GM19395 (cell line): ENCODE data around the gene TMEM132A.

Experiments used
- ATAC-seq: cut with Tn5 transposase; IDR thresholded peaks from one replicate; pipeline ENCODE4 v1.9.1; 2021; ENCODE audit warnings: mild to moderate bottlenecking, moderate library complexity; ENCODE audit not compliant: unreplicated experiment

Gene TMEM132A

DNA sequence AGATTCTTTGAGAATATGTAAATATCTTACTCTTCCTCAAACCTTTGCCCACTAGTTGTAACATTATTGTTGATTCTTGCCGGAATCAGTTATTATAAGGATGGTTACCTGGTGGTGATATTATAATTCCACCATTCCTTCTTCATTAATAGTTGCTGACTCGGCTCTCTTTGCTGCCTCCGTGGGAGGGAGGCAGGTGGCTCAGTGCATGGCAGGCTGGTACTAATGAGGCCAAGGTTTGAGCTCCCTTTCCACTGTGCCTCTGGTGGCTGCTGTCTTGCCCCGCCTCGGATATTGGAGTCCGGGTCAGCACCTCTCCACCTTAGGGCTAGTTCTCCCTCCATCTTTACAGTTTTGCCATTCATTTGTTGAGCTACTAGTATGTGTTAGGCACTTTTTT is 59.9 kb downstream of the TMEM132A start:
- ATAC-seq, result no peak

DNA sequence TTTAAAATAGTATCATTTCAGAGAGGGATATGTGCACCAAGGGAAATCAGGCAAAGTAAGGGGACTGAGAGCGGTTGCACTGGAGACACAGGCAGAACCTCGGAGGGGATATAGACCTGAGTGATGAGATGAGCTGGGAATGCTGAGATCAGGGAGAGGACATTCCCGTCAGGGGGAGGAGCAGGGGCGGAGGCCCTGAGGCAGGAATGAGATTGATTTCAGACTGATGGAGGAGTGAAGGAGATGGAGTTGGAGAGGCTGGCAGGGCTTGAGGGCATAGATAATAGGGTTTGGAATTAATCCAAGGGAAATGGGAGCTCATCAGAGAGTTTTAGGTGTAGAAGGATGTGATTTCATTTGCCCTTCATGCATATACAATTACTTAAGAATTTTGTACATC is 60.4 kb downstream of the TMEM132A start:
- ATAC-seq, result no peak

DNA sequence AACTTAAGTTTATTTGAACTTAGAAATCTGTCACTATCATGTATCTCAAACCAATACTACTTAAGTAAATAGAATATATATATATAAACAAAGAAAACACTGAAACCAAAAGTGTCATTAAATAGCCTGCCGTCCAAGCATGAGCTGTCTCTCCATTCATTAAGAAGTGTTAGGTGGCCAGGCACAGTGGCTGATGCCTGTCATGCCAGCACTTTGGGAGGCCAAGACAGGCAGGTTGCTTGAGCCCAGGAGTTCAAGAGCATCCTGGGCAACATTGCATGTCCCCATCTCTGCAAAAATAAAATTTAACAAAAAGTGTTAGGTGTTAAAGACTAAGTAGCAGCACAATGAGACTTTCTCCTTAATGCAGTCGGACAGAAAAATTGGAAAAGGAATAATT is 61.2 kb downstream of the TMEM132A start:
- ATAC-seq, result no peak

DNA sequence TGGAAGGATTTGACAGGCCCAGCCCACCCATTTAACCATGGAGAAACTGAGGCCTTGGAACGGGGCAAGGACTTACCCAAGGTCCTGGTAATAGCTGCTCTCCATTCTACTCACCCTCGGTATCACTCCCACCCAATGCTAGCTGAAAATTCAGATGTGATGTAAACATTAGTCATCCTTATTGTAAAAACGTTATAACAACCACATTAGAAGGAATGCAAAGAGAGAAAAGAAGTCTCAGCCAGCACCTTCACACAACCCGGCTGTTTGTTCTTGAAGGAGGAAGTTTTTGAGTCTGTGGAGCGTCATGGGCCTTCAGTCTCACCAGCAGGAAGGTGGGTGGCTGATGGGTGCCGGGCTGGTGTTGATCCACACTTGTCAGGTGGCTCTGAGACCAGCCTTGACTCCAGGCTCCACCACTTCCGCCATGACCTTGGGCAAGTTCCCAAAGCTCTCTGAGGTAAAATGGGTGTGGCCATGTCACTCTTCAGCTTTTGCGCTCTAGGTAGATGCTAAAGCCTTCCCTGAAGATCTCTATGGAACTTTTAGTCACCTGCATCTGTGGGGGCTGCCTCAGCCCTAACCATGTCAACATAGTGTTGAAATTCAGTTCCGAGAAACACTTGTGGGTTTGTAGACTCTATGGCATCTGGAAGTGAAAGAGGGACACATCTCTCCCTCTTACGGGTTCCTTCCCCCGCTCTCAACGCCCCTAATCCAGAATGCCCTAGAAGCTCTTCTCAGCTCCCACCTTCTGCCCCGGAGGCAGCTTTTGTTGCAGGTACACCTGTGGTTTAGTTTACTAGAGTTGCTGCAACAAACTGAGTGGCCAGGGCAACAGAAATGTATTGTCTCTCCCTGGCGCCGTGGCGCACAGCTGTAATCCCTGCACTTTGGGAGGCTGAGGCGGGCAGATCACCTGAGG is 62.0 kb downstream of the TMEM132A start:
- ATAC-seq, result no peak
